ENCODE measurements around the gene THSD1.
A peak's percentile ranks its signal among the peaks of the same experiment; 100 is the strongest.
"Not testable (repeated sequence)": the region's sequence is repeated elsewhere in the genome, so short reads cannot be mapped to it uniquely, and the experiment has no call there.

Gene THSD1

GRCh38 chr13:52405767-52406494 lies at the start of gene THSD1:
TSS of gene THSD1 (minus strand) at chr13:52406172. CDS start at chr13:52402600, 3,572 bp downstream.
- no peak for DNase-seq

- DNase-seq = peak; percentile 88
These were observed 49.7 kb upstream of the THSD1 start for GRCh38 chr13:52455677-52456041.

- DNase-seq = peak; percentile 98
These were observed 49.1 kb upstream of the THSD1 start, which contains the start of gene CKAP2 for GRCh38 chr13:52454820-52455676. TSS of gene CKAP2 (plus strand) at chr13:52455478. CDS start at chr13:52455557, 79 bp downstream.

- peak; percentile 72 for DNase-seq
These were observed 48.5 kb upstream of the THSD1 start for GRCh38 chr13:52454459-52454819.

- no peak for DNase-seq
These were observed 46.5 kb upstream of the THSD1 start for GRCh38 chr13:52452470-52452869.

- no peak for DNase-seq
These were observed 45.3 kb upstream of the THSD1 start for GRCh38 chr13:52451135-52451804.

- DNase-seq = no peak
These were observed 44.8 kb upstream of the THSD1 start for GRCh38 chr13:52450793-52451116.

GRCh38 chr13:52450012-52450792 lies 44.2 kb upstream of the THSD1 start, which contains the start of gene VPS36:
TSS of gene VPS36 (minus strand) at chr13:52450634. CDS start at chr13:52450594, 40 bp downstream.
- peak; percentile 98 for DNase-seq

GRCh38 chr13:52449331-52450011 lies 43.5 kb upstream of the THSD1 start:
- no peak for DNase-seq

- DNase-seq = no peak
These were observed 42.0 kb upstream of the THSD1 start for GRCh38 chr13:52447815-52448552.

- no peak for DNase-seq
These were observed 41.4 kb upstream of the THSD1 start for GRCh38 chr13:52447354-52447753.

- peak; percentile 47 for DNase-seq
These were observed 40.3 kb upstream of the THSD1 start for GRCh38 chr13:52446265-52446664.

- no peak for DNase-seq
These were observed 26.5 kb upstream of the THSD1 start for GRCh38 chr13:52432456-52432855.

- DNase-seq = no peak
These were observed 22.3 kb upstream of the THSD1 start for GRCh38 chr13:52428295-52428694.

GRCh38 chr13:52421216-52421615 lies 15.2 kb upstream of the THSD1 start:
- peak; percentile 44 for DNase-seq

- no peak for DNase-seq
These were observed 13.1 kb upstream of the THSD1 start for GRCh38 chr13:52419080-52419479.

GRCh38 chr13:52414963-52415362 lies 9.0 kb upstream of the THSD1 start:
- no peak for DNase-seq

- no peak for DNase-seq
These were observed 8.1 kb upstream of the THSD1 start for GRCh38 chr13:52414051-52414450.

- no peak for DNase-seq
These were observed 6.2 kb upstream of the THSD1 start for GRCh38 chr13:52412128-52412527.

- no peak for DNase-seq
These were observed 5.7 kb upstream of the THSD1 start for GRCh38 chr13:52411629-52412028.

- not testable (repeated sequence) for DNase-seq
These were observed 2.2 kb upstream of the THSD1 start for GRCh38 chr13:52408071-52408658.

Data from OCI-M1 (cell line).